Measurements from ENCODE around the gene TMEM80. TPM values are rescaled to one million over a fixed set of nuclear protein-coding genes. Genes with fewer than 3 reads are reported as not detected.

The TMEM80 gene
- total and polyA plus RNA-seq, 2 of the 4 experiments (the other 2 are of a cell fraction) = 5.6 to 21.7 TPM

DNA sequence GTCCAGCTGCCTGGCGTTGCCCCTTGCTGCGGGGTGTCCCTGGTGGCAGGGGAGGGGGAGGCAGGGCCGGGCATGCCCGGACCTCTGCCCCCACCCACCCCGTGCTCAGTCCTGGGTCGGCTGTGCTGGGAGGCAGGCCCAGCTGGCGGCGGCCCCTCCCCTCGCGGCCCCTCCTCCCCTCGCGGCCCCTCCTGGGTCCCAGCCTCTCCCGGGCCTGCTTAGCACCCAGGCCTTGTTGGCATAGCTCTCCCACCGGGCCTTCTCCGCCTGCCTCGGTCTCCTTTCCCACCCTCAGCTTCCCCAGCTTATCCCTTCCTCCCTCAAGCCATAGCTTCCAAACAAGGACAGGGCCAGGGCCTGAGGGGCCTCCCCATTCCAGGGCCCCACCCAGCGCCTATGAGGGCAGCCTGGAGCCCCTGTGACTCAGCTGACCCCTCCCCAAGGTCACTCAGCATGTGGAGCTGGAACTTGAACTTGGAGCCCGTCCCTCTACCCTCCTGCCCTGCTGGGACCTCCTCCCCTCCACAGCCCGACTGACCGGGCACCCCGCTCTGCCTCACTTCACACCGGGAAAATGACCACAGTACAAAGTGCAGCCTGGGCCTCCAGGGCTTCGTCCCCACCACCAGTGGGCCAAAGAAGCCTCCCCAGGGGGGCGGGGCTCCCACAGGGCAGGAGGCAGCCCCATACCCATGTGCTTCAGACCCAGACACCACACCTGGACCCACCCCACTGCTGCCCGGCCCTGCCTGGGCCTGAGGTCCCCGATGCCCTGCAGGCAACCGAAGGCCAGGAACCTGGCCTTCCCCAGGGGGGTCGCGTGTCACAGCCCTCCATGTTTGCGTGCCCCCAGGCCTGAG lies 11.6 kb downstream of the TMEM80 start:
- Histone ChIP-seq H4K91ac (ENCODE audit: insufficient read depth, low read depth, low read length) (peak overlapping the region; percentile 93), H2BK15ac (ENCODE audit: low read depth, low read length) (peak overlapping the region; percentile 86; the same call in 1 of the 3 replicates), H3K4ac (ENCODE audit: low read depth, low read length) (peak overlapping the region; percentile 92), H3K9me3 (ENCODE audit: control insufficient read depth, insufficient read depth, low read length) (no peaks in the 10 kb centered on the region), H3K14ac (replicated peaks; ENCODE audit: low read depth, low read length) (peak overlapping the region; percentile 98), H3K36me3 (ENCODE audit: control insufficient read depth, insufficient read depth, low read length) (peaks cover 6% of the 10 kb centered on the region; the same call in 1 of the 2 replicates), H3K9me1 (ENCODE audit: insufficient read depth, low read length) (peaks cover 13% of the 10 kb centered on the region), H4K5ac (ENCODE audit: low read depth, low read length) (peak overlapping the region; percentile 78), H2AK5ac (ENCODE audit: low read depth, low read length) (peak overlapping the region; percentile 98), H3K79me1 (ENCODE audit: low read depth in 1 of 2, low read length in 2 of 2) (peaks cover 0 to 48% of the 10 kb centered on the region in 2 experiments), H3K4me3 (ENCODE audit: insufficient read depth, low read depth, low read length) (peak overlapping the region; percentile 53), H3K4me2 (ENCODE audit: low read depth, low read length) (peak overlapping the region; percentile 83), H2BK5ac (ENCODE audit: low read depth, low read length, poor library complexity, severe bottlenecking) (peak overlapping the region; percentile 51), H3K9ac (ENCODE audit: low read depth, low read length) (peak overlapping the region; percentile 68), H4K20me1 (ENCODE audit: insufficient read depth, low read length) (no peaks in the 10 kb centered on the region), H3K23ac (ENCODE audit: low read depth, low read length) (peak overlapping the region; percentile 90), H4K8ac (ENCODE audit: low read depth in 2 of 2, low read length in 2 of 2) (peak overlapping the region; percentile 88 to 97), H3K27me3 (ENCODE audit: control insufficient read depth, insufficient read depth, low read length) (no peaks in the 10 kb centered on the region), H2AFZ (replicated peaks; ENCODE audit: low read length, poor library complexity) (peak overlapping the region; percentile 92), H3K4me1 (ENCODE audit: control insufficient read depth, insufficient read depth, low read length) (peaks cover 21% of the 10 kb centered on the region), H2AK9ac (replicated peaks; ENCODE audit: low read depth, low read length, poor library complexity) (peak overlapping the region; percentile 86), H3K18ac (ENCODE audit: low read depth, low read length) (peak overlapping the region; percentile 42), H2BK20ac (ENCODE audit: low read depth, low read length) (peak overlapping the region; percentile 64), H2BK120ac (ENCODE audit: low read depth, low read length) (peak overlapping the region; percentile 71), H3K27ac (ENCODE audit: insufficient read depth, low read length) (peak overlapping the region; percentile 58), H3K56ac (ENCODE audit: extremely low read depth, insufficient read depth, low read length) (peak overlapping the region; percentile 35; the same call in 1 of the 2 replicates)
- ChIA-PET CTCF (interaction anchor here (0.7 to 1.1 kb wide), 2 partner anchors 10 to 19 kb away, joined by 3 to 4 read pairs; no protein-coding TSS in a partner anchor), POLR2A (ENCODE audit: unreplicated experiment) (no interaction called here)
- TF ChIP-seq NFE2L2 (IDR thresholded peaks at IDR 0.05; ENCODE audit: low read depth, low read length) (no peak), MAZ (IDR thresholded peaks at IDR 0.05; ENCODE audit: borderline replicate concordance, low read depth, low read length) (peak; percentile 35; the same call in 1 of the 2 replicates)
- in situ Hi-C loops (cut with MboI; ENCODE audit: low sequenced_read_pairs) = no loop called here
- DNase-seq (no peak), ATAC-seq (ENCODE audit: low read depth) (peak; percentile 67)
- dilution Hi-C loops (cut with HindIII; ENCODE audit: low sequenced_read_pairs, unreplicated experiment) = no loop called here
- intact Hi-C loops (cut with micrococcal nuclease) = no loop called here
- 48% methylated on average over 21 of the region's 30 CpGs; no CpG with 5 or more reads in 1 of the 2 experiments for WGBS, 2 experiments (ENCODE audit: extremely low coverage in 2 of 2, insufficient read length in 1 of 2)
- BruUV-seq (replicated peaks) = no TSS peak
